ENCODE measurements around the gene HPRT1.

DNA sequence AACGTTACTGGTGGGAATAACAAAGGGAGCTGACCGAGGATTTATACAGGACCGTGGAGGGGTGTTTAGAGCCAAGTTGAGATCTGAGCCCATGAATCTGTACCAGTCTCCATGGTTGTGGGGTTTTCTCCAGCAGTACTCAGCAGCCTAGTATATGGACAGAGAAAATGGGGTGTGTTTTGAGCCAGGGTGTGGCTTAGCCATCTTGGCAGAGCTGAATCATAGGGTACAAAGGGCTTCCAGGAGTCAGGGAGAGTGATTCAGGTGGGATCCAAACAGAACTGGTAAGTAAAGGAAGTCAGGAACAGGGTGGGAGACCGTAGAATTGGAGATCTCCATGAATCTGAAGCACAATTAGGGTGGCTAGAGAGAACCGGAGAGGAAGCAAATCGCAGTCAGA is 7.4 kb upstream of the HPRT1 start:
- TF ChIP-seq, protein P1, sequence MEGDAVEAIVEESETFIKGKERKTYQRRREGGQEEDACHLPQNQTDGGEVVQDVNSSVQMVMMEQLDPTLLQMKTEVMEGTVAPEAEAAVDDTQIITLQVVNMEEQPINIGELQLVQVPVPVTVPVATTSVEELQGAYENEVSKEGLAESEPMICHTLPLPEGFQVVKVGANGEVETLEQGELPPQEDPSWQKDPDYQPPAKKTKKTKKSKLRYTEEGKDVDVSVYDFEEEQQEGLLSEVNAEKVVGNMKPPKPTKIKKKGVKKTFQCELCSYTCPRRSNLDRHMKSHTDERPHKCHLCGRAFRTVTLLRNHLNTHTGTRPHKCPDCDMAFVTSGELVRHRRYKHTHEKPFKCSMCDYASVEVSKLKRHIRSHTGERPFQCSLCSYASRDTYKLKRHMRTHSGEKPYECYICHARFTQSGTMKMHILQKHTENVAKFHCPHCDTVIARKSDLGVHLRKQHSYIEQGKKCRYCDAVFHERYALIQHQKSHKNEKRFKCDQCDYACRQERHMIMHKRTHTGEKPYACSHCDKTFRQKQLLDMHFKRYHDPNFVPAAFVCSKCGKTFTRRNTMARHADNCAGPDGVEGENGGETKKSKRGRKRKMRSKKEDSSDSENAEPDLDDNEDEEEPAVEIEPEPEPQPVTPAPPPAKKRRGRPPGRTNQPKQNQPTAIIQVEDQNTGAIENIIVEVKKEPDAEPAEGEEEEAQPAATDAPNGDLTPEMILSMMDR (IDR thresholded peaks at IDR 0.05; ENCODE audit: poor library complexity), result no peak
- no peak for TF ChIP-seq EZH2phosphoT487 (IDR thresholded peaks at IDR 0.05; ENCODE audit: low read depth, severe bottlenecking, unreplicated experiment)
- TF ChIP-seq EZH2 (IDR thresholded peaks at IDR 0.05; ENCODE audit: borderline replicate concordance), result no peak
